Bronchial epithelial cell (primary cell): ENCODE data around the gene MAP2K4. TPM values are rescaled to one million over a fixed set of nuclear protein-coding genes. Genes with fewer than 3 reads are reported as not detected.
A peak's percentile ranks its signal among the peaks of the same experiment; 100 is the strongest.

Source experiments
- DNase-seq: peaks from one replicate; pipeline ENCODE4 v3.0.0-alpha.2; 2010; ENCODE audit warnings: low read depth
- FAIRE-seq: peaks from 2 replicates; lab custom pipeline; 2011; peaks lifted over from hg19 to GRCh38; lab: Jason Lieb, UNC
- H3K27me3 ChIP-seq: 2 replicates; pipeline ENCODE4 v1.5.1; 2011; ENCODE audit warnings: low read length; ENCODE audit not compliant: control insufficient read depth, insufficient read depth
- H3K36me3 ChIP-seq: 2 replicates; pipeline ENCODE4 v1.5.1; 2011; ENCODE audit warnings: low read length; ENCODE audit not compliant: control insufficient read depth, insufficient read depth
- H3K4me3 ChIP-seq: 2 replicates; pipeline ENCODE4 v1.5.1; 2011; ENCODE audit warnings: mild to moderate bottlenecking, low read depth, low read length, control low read depth
- total RNA-seq: library from RNA; depleted of rRNA; stranded (reverse); fragments of >200 nt; gene quantifications from 2 replicates; pipeline ENCODE4 v1.2.1, GENCODE V29; 2014
- TF ChIP-seq, protein P1 (sequence below): IDR thresholded peaks from 2 replicates; pipeline ENCODE4 v1.5.1; 2011; ENCODE audit warnings: mild to moderate bottlenecking, moderate library complexity, low read length, control low read depth, inconsistent platforms; ENCODE audit not compliant: insufficient read depth, severe bottlenecking

MAP2K4 gene
- total RNA-seq, 1 donor from 2014 or later: 27.9 TPM

DNA sequence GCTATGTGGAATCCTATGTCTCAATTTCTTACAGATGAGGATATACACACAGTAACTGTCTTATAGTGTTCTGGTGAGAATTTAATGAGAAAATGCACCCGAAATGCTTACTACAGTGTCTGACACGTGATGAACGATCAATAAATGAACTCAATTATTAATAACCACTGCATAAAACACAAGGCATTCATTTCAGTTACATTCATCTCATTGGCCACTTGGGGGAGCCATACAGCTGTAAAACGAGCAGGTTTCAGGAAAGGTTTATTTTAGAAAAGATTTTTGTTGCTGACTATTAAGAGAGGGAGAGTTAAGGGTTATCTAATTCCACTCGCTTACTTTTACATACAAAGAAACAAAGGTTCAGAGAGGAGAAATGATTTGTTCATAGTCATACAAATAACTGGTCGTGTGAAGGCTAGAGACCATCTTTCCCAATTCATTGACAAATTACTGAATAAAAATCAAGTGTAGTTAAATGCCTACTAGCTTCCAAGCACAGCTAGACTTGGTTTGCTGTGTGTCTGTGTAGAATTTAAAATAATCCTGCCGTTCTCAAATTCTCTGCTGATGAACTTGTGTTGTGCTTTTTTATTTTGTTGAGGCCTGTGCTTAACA lies 160.1 kb downstream of the MAP2K4 start:
- no peaks in the 10 kb centered on the region for H3K27me3 ChIP-seq
- DNase-seq (peak; percentile 42), FAIRE-seq (no peak)
- no peaks in the 10 kb centered on the region for H3K36me3 ChIP-seq
- no peak overlapping the region for H3K4me3 ChIP-seq
- TF ChIP-seq, protein P1, sequence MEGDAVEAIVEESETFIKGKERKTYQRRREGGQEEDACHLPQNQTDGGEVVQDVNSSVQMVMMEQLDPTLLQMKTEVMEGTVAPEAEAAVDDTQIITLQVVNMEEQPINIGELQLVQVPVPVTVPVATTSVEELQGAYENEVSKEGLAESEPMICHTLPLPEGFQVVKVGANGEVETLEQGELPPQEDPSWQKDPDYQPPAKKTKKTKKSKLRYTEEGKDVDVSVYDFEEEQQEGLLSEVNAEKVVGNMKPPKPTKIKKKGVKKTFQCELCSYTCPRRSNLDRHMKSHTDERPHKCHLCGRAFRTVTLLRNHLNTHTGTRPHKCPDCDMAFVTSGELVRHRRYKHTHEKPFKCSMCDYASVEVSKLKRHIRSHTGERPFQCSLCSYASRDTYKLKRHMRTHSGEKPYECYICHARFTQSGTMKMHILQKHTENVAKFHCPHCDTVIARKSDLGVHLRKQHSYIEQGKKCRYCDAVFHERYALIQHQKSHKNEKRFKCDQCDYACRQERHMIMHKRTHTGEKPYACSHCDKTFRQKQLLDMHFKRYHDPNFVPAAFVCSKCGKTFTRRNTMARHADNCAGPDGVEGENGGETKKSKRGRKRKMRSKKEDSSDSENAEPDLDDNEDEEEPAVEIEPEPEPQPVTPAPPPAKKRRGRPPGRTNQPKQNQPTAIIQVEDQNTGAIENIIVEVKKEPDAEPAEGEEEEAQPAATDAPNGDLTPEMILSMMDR: peak; percentile 54

- FAIRE-seq (no peak), DNase-seq (no peak)
- Histone ChIP-seq H3K36me3 (no peaks in the 10 kb centered on the region), H3K4me3 (no peak overlapping the region), H3K27me3 (no peaks in the 10 kb centered on the region)
- TF ChIP-seq, protein P1: no peak
Measured at GRCh38 chr17:12187658-12188057, 167.0 kb downstream of the MAP2K4 start.

GRCh38 chr17:12193144-12193735 lies 172.6 kb downstream of the MAP2K4 start:
- TF ChIP-seq, protein P1: no peak
- no peaks in the 10 kb centered on the region for H3K27me3 ChIP-seq
- H3K4me3 ChIP-seq: no peak overlapping the region
- DNase-seq (no peak), FAIRE-seq (no peak)
- H3K36me3 ChIP-seq: no peaks in the 10 kb centered on the region

Other genes starting within 250 kb of the MAP2K4 start
- 7.9 and 9.5 TPM in 2 replicates for gene ZNF18, start 23.4 kb upstream of the MAP2K4 start, total RNA-seq